Body of pancreas (tissue), 4 donors: ENCODE measurements around the gene COL27A1.

Source experiments
- CTCF ChIP-seq, 7 experiments: fragments of 450-650 bp in 4 of 7; fragments of 200-600 bp in 3 of 7; sonication (generic) in 3 of 7; IDR thresholded peaks; one replicate each; pipeline ENCODE4 v1.5.1; 2016 to 2019; ENCODE audit warnings: antibody characterized with exemption in 7 of 7
- POLR2A ChIP-seq, 3 donors: fragments of 450-650 bp; IDR thresholded peaks; one replicate each; pipeline ENCODE4 v1.6.1; 2016; ENCODE audit warnings: antibody characterized with exemption in 3 of 3, mild to moderate bottlenecking in 2 of 3

- TF ChIP-seq CTCF (IDR thresholded peaks at IDR 0.05) (no peak), POLR2A (IDR thresholded peaks at IDR 0.05) (no peak)
Observed at GRCh38 chr9:114311571-114312512, 156.5 kb downstream of the COL27A1 start.
